ENCODE results near the gene IKBIP. TPM values are rescaled to one million over a fixed set of nuclear protein-coding genes. Genes with fewer than 3 reads are reported as not detected.

The IKBIP gene
- total RNA-seq: 74.2 and 75.1 TPM in 2 replicates

GRCh38 chr12:98644712-98645571, at the start of gene IKBIP, which contains the start of gene APAF1:
TSS of gene IKBIP (minus strand) at chr12:98644788. CDS start at chr12:98644701, 87 bp downstream.
TSS of gene APAF1 (plus strand) at chr12:98645290. CDS start at chr12:98648360, 3,070 bp downstream.

GRCh38 chr12:98593351-98594049, 51.1 kb downstream of the IKBIP start, which contains the start of gene SLC25A3:
TSS of gene SLC25A3 (plus strand) at chr12:98593686. CDS start at chr12:98593979, 293 bp downstream.

Other genes starting within 250 kb of the IKBIP start
- 15.5 and 16.6 TPM in 2 replicates for gene TMPO, start 129.2 kb downstream of the IKBIP start, total RNA-seq
- 467 and 491 TPM in 2 replicates for gene SLC25A3, start 51.1 kb downstream of the IKBIP start, total RNA-seq
- gene APAF1, start 502 bp upstream of the IKBIP start, total RNA-seq: 7.6 and 14.2 TPM in 2 replicates

Data from cardiac ventricle fibroblast (primary cell).